ENCODE data around the gene LIN37.

DNA sequence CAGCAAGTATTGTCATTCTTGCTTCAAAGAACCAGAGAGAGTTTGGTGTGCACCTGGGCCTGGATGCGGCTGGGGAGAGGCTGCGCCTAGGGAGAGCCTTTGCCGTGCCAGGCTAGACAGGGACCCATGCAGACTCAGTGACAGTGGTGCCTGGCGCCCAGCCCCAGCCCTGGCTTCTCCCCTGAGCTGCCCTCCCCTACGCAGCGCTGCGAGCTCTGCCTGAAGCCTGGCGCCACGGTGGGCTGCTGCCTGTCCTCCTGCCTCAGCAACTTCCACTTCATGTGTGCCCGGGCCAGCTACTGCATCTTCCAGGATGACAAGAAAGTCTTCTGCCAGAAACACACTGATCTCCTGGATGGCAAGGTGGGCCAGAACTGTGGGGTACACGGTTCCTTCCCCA, 18.6 kb upstream of the LIN37 start:
- no peak for TF ChIP-seq CTCF (IDR thresholded peaks at IDR 0.05)
- no peak for TF ChIP-seq POLR2A (IDR thresholded peaks at IDR 0.05)

Measured in testis (tissue), 2 donors.